SKM-1 treated with dmso at 0.1 percent for 144 hours (cell line): ENCODE results near the gene MT1X.
"Not testable (repeated sequence)": the region's sequence is repeated elsewhere in the genome, so short reads cannot be mapped to it uniquely, and the experiment has no call there.

ENCODE experiments used
- DNase-seq: peaks from one replicate; lab custom pipeline; 2025; ENCODE audit not compliant: unreplicated experiment; lab: John Stamatoyannopoulos, UW

The MT1X gene

GRCh38 chr16:56708525-56709442 lies 26.5 kb downstream of the MT1X start:
- DNase-seq = no peak

- DNase-seq = no peak
Measured at GRCh38 chr16:56709443-56710040, 27.3 kb downstream of the MT1X start.

GRCh38 chr16:56710181-56710737 lies 28.0 kb downstream of the MT1X start:
- DNase-seq = no peak

- no peak for DNase-seq
Measured at GRCh38 chr16:56711862-56712261, 29.6 kb downstream of the MT1X start.

GRCh38 chr16:56713794-56714193 lies 31.5 kb downstream of the MT1X start:
- no peak for DNase-seq

GRCh38 chr16:56715126-56715525 lies 32.9 kb downstream of the MT1X start:
- DNase-seq = no peak

- no peak for DNase-seq
Measured at GRCh38 chr16:56716761-56717160, 34.5 kb downstream of the MT1X start.

GRCh38 chr16:56717532-56717931 lies 35.3 kb downstream of the MT1X start:
- DNase-seq = not testable (repeated sequence)

- no peak for DNase-seq
Measured at GRCh38 chr16:56722200-56722842, 40.1 kb downstream of the MT1X start.

GRCh38 chr16:56724191-56724590 lies 41.9 kb downstream of the MT1X start:
- DNase-seq = no peak

GRCh38 chr16:56726283-56726682 lies 44.0 kb downstream of the MT1X start:
- DNase-seq = no peak

- no peak for DNase-seq
Measured at GRCh38 chr16:56726926-56727325, 44.7 kb downstream of the MT1X start.

- DNase-seq = no peak
Measured at GRCh38 chr16:56728027-56728426, 45.8 kb downstream of the MT1X start.

GRCh38 chr16:56728980-56729734 lies 46.9 kb downstream of the MT1X start:
- DNase-seq = peak; percentile 6

- peak; percentile 87 for DNase-seq
Measured at GRCh38 chr16:56729735-56730662, 47.7 kb downstream of the MT1X start, which contains the start of gene NUP93. Gene NUP93, plus strand, starts transcription at chr16:56730129. Its CDS starts 18,119 bp downstream, at chr16:56748248.

- DNase-seq = no peak
Measured at GRCh38 chr16:56732366-56732765, 50.1 kb downstream of the MT1X start.

- DNase-seq = no peak
Measured at GRCh38 chr16:56732832-56733231, 50.6 kb downstream of the MT1X start.
